GM12874 (cell line): Measurements from ENCODE around the gene SERINC3.

Experiments
- CTCF ChIP-seq: IDR thresholded peaks from 2 replicates; pipeline ENCODE4 v1.5.1; 2011; ENCODE audit warnings: low read depth, mild to moderate bottlenecking, control low read depth, low read length, moderate library complexity; ENCODE audit not compliant: insufficient read depth

The SERINC3 gene

GRCh38 chr20:44491635-44492395 lies 30.1 kb downstream of the SERINC3 start:
- TF ChIP-seq CTCF: no peak

- TF ChIP-seq CTCF: no peak
Observed at GRCh38 chr20:44489931-44490330, 31.9 kb downstream of the SERINC3 start.

DNA sequence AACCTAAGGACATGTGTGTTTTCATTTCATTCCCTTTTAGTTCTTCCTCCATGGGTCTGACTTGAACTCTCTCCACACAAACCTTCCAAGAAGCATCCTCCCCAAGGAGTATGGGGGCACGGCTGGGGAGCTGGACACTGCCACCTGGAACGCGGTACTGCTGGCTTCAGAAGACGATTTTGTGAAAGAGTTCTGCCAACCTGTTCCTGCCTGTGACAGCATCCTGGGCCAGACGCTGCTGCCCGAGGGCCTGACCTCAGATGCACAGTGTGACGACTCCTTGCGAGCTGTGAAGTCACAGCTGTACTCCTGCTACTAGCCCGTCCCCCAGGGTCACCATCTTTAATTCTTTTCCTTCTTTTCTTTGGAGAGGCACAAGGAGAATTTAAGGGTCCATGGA lies 32.6 kb downstream of the SERINC3 start:
- TF ChIP-seq CTCF: no peak

DNA sequence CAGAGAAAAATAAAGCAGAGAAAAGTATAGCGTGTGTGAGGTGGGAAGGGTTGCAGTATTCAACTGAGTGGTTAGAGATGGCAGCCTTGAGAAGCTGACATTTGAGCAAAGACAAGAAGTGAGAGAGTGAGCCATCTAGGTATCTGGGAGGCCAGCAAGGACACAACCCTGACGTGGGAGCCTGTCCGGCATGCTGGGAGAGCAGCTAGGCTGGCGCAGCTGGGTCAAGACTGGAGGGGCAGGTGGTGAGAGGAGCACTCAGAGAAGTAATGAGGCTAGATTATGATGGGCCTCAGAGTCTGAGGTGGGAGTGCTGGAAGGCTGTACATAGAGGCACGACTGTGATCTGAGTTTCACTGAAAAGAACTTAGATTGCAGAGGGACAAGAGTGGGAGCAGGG lies 33.3 kb downstream of the SERINC3 start:
- no peak for TF ChIP-seq CTCF

DNA sequence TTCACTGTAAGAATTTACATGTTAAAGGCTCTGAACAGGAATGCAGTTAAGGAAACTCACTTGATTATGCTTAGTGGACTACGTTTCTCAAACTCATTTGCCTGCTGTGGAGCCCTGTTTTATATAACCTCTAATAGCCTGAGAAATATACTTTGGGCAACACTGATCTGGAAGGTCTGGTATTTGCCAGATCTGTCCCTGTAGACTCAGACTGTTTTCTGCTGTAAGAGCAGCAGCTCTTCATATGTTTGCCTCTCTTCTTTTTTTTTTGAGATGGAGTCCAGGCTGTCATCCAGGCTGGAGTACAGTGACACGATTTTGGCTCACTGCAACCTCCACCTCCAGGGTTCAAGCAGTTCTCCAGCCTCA lies 36.1 kb downstream of the SERINC3 start:
- TF ChIP-seq CTCF: no peak

DNA sequence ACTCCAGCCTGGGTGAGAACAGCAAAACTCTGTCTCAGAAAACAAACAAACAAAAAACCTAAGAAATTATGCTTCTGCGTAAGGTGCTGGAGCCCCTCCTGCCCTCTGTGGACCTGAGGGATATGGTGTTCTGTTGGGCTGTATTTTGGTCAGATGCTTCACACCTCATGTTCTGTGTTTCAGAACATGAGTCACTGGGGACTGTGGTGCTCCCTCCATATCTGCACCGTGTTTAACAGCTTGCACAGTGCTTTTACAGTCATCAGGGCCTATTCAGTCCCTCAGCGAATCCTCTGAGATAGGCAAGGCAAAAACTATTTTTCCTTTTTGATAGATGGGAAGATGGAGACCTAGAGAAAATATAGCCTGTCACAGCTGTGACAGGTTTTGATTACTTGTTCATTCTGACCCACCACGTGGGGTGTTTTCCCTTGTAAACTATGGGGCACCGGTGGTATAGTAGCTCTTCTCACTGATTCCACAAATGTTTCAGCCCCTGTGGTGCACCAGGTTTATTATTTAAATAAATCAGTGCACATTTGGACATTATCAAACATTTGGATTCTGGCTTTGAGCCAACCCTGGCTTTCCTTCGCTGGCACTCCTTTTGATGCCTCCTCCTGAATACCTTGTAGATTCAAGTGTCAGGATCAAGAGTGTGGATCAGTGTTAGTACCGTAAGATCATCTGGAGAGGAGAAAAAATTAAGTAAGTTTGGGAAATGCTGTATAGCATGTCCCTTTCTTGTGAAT lies 36.6 kb downstream of the SERINC3 start:
- no peak for TF ChIP-seq CTCF

- TF ChIP-seq CTCF: no peak
Observed at GRCh38 chr20:44483112-44483511, 38.8 kb downstream of the SERINC3 start.
